CD4-positive, alpha-beta T cell treated with Interleukin-12 subunit alpha and Interleukin-12 subunit beta, for 1 hour (primary cell): ENCODE measurements around the gene PTX4.

ENCODE experiments used
- DNase-seq: peaks from one replicate; pipeline ENCODE4 v3.0.0-alpha.2; 2020

Gene PTX4

GRCh38 chr16:1523581-1524245, 35.0 kb upstream of the PTX4 start:
- DNase-seq, result no peak

GRCh38 chr16:1520461-1520860, 31.7 kb upstream of the PTX4 start:
- no peak for DNase-seq

- no peak for DNase-seq
Observed at GRCh38 chr16:1519831-1520230, 31.1 kb upstream of the PTX4 start.

GRCh38 chr16:1518626-1519135, 29.9 kb upstream of the PTX4 start:
- DNase-seq, result no peak

GRCh38 chr16:1514507-1514906, 25.8 kb upstream of the PTX4 start:
- DNase-seq, result no peak

- no peak for DNase-seq
Observed at GRCh38 chr16:1512774-1513173, 24.0 kb upstream of the PTX4 start.

GRCh38 chr16:1511662-1512569, 23.2 kb upstream of the PTX4 start:
- DNase-seq, result no peak

GRCh38 chr16:1510941-1511351, 22.2 kb upstream of the PTX4 start:
- DNase-seq, result no peak

- no peak for DNase-seq
Observed at GRCh38 chr16:1510272-1510671, 21.5 kb upstream of the PTX4 start.

- DNase-seq, result no peak
Observed at GRCh38 chr16:1509307-1510221, 20.8 kb upstream of the PTX4 start.

GRCh38 chr16:1508494-1509187, 19.9 kb upstream of the PTX4 start:
- no peak for DNase-seq

GRCh38 chr16:1506494-1507213, 17.9 kb upstream of the PTX4 start:
- DNase-seq, result no peak

- DNase-seq, result no peak
Observed at GRCh38 chr16:1505912-1506311, 17.2 kb upstream of the PTX4 start.

GRCh38 chr16:1505073-1505844, 16.5 kb upstream of the PTX4 start:
- no peak for DNase-seq

GRCh38 chr16:1503110-1503955, 14.6 kb upstream of the PTX4 start:
- DNase-seq, result no peak

- DNase-seq, result no peak
Observed at GRCh38 chr16:1502092-1503004, 13.6 kb upstream of the PTX4 start.

- no peak for DNase-seq
Observed at GRCh38 chr16:1501630-1502029, 12.9 kb upstream of the PTX4 start.

GRCh38 chr16:1500465-1501150, 11.9 kb upstream of the PTX4 start:
- DNase-seq, result no peak
